SK-N-MC (cell line): Measurements from ENCODE around the gene ABAT.

ENCODE experiments used
- EZH2 ChIP-seq: fragments of 200-600 bp; sonication (generic); IDR thresholded peaks from one replicate; pipeline ENCODE4 v1.6.1; 2017; ENCODE audit warnings: antibody characterized with exemption
- FOXP2 ChIP-seq: optimal IDR thresholded peaks from 2 replicates; pipeline ENCODE3; 2011; ENCODE audit warnings: mild to moderate bottlenecking, moderate library complexity; ENCODE audit not compliant: insufficient read depth; ENCODE audit errors: extremely low read length, control extremely low read depth

DNA sequence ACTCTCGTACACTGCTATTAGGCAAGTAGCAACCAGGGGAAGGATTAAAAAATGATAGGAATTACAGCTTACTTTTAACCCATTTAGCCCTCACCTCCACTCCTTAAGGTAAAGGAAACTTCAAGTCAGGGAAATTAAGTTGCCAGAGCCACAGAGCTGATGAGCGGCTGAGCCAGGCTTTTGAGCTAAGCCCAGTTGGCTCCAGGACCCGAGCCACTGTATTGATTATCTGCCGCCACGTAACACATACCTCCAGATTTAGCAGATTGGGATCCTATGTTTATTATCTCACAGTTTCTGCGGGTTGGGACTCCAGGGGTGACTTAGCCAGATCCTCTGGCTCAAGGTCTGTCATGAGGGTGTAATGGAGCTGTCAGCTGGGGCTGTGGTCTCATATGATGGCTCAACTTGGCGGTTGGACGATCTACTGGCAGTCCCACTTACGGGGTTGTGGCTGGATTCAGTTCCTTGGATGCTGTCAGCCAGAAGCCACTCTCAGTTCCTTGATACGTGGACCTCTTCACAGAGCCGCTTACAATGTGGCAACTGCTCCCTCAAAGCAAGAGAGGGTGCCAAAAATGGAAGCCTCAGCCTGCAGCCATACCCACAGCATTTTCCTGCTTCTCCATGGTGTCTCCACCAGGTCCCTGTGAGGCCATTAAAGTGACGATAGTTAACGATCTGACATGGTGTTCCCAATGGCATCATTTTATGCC, 65.7 kb downstream of the ABAT start:
- TF ChIP-seq FOXP2: no peak
- TF ChIP-seq EZH2: no peak
